Effector memory CD4-positive, alpha-beta T cell (primary cell): Measurements from ENCODE around the gene DIP2C.

Experiments used
- DNase-seq, 3 donors: peaks; one replicate each; pipeline ENCODE4 v3.0.0-alpha.2; 2020
- H3K27ac ChIP-seq: 2 replicates; pipeline ENCODE4 v1.7.0; 2013; ENCODE audit warnings: mild to moderate bottlenecking, low read length, moderate library complexity; ENCODE audit not compliant: insufficient read depth, poor library complexity, severe bottlenecking
- H3K27me3 ChIP-seq: replicated peaks from 2 replicates; pipeline ENCODE4 v1.7.0; 2013; ENCODE audit warnings: mild to moderate bottlenecking, low read length; ENCODE audit not compliant: insufficient read depth, control insufficient read depth, poor library complexity, severe bottlenecking
- H3K36me3 ChIP-seq: 2 replicates; pipeline ENCODE4 v1.7.0; 2013; ENCODE audit warnings: mild to moderate bottlenecking, low read length, moderate library complexity; ENCODE audit not compliant: control insufficient read depth, insufficient read depth
- H3K4me1 ChIP-seq: 2 replicates; pipeline ENCODE4 v1.7.0; 2013; ENCODE audit warnings: low read length, mild to moderate bottlenecking; ENCODE audit not compliant: control insufficient read depth, insufficient read depth, poor library complexity, severe bottlenecking
- H3K4me3 ChIP-seq: 2 replicates; pipeline ENCODE4 v1.7.0; 2013; ENCODE audit warnings: low read length, low read depth, mild to moderate bottlenecking; ENCODE audit not compliant: insufficient read depth, poor library complexity, severe bottlenecking
- H3K9me3 ChIP-seq: 2 replicates; pipeline ENCODE4 v1.7.0; 2013; ENCODE audit warnings: mild to moderate bottlenecking, low read length, moderate library complexity; ENCODE audit not compliant: control insufficient read depth

Gene DIP2C

DNA sequence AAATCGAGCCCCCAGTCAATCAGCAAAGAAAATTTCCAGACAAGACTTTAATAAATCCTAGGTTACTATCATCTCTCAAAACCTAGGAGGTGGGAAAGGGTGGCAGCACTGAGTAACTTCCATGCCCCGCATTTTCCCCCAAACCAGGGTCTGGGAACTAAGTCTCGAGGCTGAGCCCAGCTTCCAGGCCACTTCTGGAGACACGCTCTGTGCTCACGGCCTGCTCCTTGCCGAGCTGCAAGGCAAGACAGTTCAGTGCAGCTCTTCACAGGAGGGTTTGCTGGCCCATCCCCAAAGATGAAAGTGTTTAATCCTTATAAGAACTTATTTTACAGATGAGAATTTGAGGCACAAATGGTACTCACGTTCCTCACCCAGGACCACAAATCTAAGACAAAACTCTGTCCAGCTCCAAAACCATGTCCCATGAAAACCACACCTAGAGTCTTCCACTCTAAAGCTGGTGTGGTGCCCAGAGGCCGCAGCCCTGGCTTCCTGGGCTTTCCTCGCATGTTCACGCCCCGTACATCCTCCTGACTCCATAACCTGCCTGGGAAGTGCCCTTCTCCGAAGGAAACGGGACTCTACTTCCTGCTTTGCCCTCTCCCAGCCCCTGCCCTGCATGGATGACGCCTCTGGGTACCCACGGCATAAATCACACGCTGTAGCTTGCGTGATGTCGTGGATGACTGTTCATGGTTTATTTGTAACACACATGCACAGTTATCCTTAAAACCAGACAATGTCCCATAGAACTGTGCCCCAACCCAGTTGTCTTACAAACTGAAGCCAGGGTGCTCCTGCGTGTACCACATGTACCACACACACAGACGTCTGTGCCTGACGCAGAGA lies 201.2 kb downstream of the DIP2C start:
- Histone ChIP-seq H3K4me3 (no peak overlapping the region), H3K36me3 (no peaks in the 10 kb centered on the region), H3K4me1 (no peaks in the 10 kb centered on the region), H3K27ac (no peak overlapping the region), H3K27me3 (no peaks in the 10 kb centered on the region), H3K9me3 (no peaks in the 10 kb centered on the region)
- no peak for DNase-seq

DNA sequence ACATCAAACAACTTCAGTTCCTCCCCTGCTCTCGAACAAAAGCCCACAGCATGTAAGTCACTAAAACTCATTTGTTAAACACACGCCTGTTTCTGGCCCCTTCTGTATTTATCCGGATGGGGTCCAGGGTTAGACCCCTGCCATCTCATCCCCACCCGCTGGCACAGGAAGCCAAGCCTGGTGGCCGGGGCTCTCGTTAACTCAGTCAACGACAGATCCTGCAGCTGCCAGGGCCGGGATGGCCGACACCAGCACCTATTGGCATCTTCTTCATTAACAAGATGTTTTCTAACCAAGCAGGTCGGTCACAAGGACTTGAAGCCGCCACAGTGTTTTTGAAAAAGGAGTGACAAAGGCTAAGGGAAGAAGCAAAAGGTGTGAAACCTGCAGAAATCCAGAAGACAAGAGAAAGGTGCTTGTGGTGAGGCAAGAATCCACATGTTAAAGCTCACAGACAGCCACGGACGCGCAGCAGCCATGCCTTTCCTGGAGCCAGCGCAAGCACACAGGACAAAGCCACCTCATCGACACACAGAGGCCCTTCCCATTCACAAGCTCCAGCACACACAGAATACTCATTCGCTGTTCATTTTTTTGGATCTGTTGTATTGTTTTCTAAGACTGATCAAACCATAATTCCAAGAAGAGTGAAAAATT lies 202.7 kb downstream of the DIP2C start:
- H3K27ac ChIP-seq = no peak overlapping the region
- no peaks in the 10 kb centered on the region for H3K27me3 ChIP-seq
- H3K36me3 ChIP-seq = no peaks in the 10 kb centered on the region
- DNase-seq = no peak
- H3K4me1 ChIP-seq = no peaks in the 10 kb centered on the region
- no peak overlapping the region for H3K4me3 ChIP-seq
- no peaks in the 10 kb centered on the region for H3K9me3 ChIP-seq

DNA sequence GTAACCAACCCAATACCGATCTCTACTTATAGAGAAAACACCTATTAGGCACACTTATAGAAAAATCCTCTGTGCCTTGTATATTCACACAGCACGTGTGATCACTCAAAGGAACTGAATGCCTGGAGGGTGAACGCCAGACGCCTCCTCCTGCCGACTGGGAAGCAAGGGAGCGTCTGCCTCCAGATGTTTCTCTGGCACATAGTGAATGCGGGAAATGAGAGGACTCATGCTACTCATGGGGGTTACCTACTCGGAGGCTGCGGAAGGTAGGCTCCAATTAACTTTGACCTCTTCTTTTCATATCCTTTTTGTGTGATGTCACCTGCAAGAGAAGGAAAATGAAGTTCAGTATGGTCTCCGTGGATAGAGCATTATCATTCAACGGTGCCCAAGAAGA lies 203.3 kb downstream of the DIP2C start:
- Histone ChIP-seq H3K27me3 (no peaks in the 10 kb centered on the region), H3K4me1 (no peaks in the 10 kb centered on the region), H3K9me3 (no peaks in the 10 kb centered on the region), H3K4me3 (no peak overlapping the region), H3K27ac (no peak overlapping the region), H3K36me3 (no peaks in the 10 kb centered on the region)
- DNase-seq = no peak

GRCh38 chr10:485776-486175 lies 203.7 kb downstream of the DIP2C start:
- H3K36me3 ChIP-seq = no peaks in the 10 kb centered on the region
- DNase-seq = no peak
- no peak overlapping the region for H3K4me3 ChIP-seq
- H3K4me1 ChIP-seq = no peaks in the 10 kb centered on the region
- no peaks in the 10 kb centered on the region for H3K9me3 ChIP-seq
- peak overlapping the region; percentile 76 for H3K27ac ChIP-seq
- no peaks in the 10 kb centered on the region for H3K27me3 ChIP-seq

DNA sequence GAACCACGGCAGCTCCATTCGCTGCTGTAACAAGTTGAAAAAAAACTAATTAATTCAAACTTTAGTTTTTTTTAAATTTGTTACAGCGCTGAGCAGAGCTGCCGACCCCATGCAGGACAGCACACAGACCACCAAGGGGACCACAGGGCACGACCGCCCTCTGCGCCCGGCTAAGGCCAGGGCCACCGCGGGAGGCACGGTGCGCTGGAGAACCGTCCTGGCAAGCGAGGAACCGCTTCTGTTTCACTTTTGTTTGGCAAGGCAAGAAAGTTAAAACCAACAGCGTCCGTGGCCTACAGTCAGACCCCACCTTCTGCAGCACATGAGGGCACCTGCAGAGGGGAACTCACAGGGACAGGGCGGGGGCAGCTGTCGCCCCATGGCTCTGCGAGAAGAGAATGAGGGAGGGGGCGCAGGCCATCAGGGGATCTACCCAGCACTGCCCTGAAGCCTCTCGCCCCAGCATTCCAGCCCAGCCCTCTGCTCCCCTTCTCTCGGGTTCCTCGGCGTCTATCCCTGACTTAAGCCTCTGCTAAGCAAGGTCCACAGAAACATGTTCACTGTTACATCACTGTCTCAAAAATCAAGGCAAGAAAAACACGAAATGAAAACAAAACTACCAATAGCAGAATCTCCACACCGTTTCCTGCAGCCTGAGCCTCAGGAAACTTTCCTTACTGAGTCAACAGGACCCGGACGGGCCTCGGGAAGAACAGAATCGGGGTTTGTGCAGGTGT lies 204.4 kb downstream of the DIP2C start:
- no peak for DNase-seq
- Histone ChIP-seq H3K36me3 (no peaks in the 10 kb centered on the region), H3K27ac (peak overlapping the region; percentile 76), H3K9me3 (no peaks in the 10 kb centered on the region), H3K4me1 (no peaks in the 10 kb centered on the region), H3K27me3 (no peaks in the 10 kb centered on the region), H3K4me3 (peak overlapping the region; percentile 64)

GRCh38 chr10:484441-484924 lies 205.0 kb downstream of the DIP2C start:
- H3K27ac ChIP-seq = peak overlapping the region; percentile 76
- H3K9me3 ChIP-seq = no peaks in the 10 kb centered on the region
- no peaks in the 10 kb centered on the region for H3K4me1 ChIP-seq
- no peaks in the 10 kb centered on the region for H3K27me3 ChIP-seq
- peak in 1 of 3 donors; percentile 4 for DNase-seq
- H3K4me3 ChIP-seq = peak overlapping the region; percentile 64
- no peaks in the 10 kb centered on the region for H3K36me3 ChIP-seq

DNA sequence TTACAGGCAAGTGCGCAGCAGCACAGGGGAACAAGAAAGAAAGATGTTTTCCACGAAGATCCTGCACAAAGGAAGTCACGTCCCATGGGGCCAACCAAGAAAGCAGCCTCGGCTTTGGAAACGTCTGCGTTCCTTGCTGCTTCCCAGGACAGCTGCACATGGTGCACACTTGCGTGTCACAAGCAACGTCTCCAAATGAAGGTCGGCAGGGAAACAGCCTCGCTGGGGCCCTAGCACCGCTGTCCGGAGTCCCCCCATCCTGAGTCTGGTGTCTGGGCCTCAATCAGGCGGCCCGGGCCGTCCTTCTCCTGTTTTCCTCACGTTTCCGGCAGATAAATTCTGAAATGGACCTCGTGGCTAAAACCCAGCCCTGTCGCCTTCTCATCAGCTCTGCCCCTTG lies 206.2 kb downstream of the DIP2C start:
- H3K27me3 ChIP-seq = no peaks in the 10 kb centered on the region
- no peak for DNase-seq

GRCh38 chr10:482848-483247 lies 206.6 kb downstream of the DIP2C start:
- Histone ChIP-seq H3K4me3 (no peak overlapping the region), H3K9me3 (no peaks in the 10 kb centered on the region), H3K27ac (no peak overlapping the region), H3K27me3 (no peaks in the 10 kb centered on the region), H3K36me3 (no peaks in the 10 kb centered on the region), H3K4me1 (no peaks in the 10 kb centered on the region)
- no peak for DNase-seq

More for the DNA sequence above, 206.2 kb downstream of the DIP2C start:
- Histone ChIP-seq H3K9me3 (no peaks in the 10 kb centered on the region), H3K4me3 (no peak overlapping the region), H3K27ac (no peak overlapping the region), H3K36me3 (no peaks in the 10 kb centered on the region), H3K4me1 (no peaks in the 10 kb centered on the region)

DNA sequence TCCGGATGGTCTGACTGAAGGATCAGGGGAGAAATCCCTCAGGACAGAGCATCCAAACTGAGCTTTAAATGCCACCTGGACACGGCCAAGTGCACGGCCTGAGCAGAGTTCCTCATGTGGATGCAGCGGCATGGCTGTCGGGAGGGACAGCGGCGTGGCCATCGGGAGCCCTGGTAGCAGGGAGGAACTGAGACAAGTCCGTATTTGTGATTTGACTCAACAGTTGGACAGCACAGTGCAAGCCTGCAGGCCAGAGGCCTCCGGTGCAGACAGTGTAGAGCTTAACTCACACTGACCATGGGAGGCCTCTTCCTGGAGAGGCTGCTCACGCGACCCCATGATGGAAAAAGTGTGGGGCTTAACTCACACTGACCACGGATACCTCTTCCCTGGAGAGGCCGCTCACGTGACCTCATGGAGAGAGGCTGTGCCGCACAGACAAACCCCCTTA lies 207.4 kb downstream of the DIP2C start:
- Histone ChIP-seq H3K4me3 (no peak overlapping the region), H3K36me3 (no peaks in the 10 kb centered on the region), H3K9me3 (no peaks in the 10 kb centered on the region), H3K27ac (no peak overlapping the region), H3K27me3 (no peaks in the 10 kb centered on the region), H3K4me1 (no peaks in the 10 kb centered on the region)
- no peak for DNase-seq
